HG03354 (cell line): ENCODE results near the gene SASH1.
A peak's percentile ranks its signal among the peaks of the same experiment; 100 is the strongest.

Source experiments
- ATAC-seq: cut with Tn5 transposase; IDR thresholded peaks from one replicate; pipeline ENCODE4 v1.9.1; 2021; ENCODE audit warnings: mild to moderate bottlenecking; ENCODE audit not compliant: unreplicated experiment, poor library complexity, severe bottlenecking

Gene SASH1

DNA sequence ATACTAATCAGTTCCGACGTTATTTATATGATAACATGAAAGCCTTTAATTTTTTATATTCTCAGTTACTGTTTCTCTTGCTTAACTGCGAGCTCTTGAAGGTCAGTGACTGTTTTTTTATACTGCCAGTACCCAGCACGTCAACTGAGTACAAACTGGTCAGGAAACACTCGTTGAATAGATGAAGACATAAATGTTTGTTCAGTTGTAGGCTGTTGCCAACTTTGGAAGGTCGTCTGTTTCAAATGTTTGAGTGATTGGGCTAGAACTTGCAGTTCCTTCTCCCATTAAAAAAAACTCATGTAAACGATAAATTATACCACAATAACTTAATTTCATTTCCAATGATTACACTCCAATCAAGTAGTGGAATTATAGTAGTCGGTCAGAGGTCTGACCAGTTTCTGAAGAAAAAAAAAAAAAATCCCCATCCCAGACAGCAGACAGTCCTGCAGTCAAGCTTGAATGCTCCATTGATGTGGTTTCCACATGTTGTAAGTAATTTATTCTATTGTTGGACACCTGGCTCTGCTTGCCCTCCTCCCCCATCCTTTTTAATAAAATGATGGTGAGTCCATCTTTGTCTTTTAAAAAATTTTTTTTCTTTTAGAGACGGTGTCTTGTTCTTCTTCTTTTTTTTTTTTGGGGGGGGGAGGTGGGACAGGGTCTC is 81.1 kb downstream of the SASH1 start:
- ATAC-seq, result peak; percentile 54

DNA sequence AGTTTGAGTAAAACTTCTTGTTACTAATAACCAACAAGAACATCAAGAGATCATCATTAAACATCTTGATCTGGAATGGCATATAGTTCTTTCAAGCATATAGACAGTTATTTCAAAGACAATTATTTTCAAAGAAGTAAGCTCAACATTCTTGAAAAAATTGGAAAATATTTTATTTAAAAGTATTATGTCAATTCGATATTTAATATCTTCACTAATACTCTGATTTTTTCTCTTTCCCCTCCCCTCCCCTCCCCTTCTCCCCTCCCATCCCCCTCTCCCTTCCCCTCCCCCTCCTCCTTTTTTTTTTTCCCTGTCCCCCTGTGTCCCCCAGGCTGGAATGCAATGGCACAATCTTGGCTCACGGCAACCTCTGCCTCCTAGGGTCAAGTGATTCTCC is 82.8 kb downstream of the SASH1 start:
- no peak for ATAC-seq

DNA sequence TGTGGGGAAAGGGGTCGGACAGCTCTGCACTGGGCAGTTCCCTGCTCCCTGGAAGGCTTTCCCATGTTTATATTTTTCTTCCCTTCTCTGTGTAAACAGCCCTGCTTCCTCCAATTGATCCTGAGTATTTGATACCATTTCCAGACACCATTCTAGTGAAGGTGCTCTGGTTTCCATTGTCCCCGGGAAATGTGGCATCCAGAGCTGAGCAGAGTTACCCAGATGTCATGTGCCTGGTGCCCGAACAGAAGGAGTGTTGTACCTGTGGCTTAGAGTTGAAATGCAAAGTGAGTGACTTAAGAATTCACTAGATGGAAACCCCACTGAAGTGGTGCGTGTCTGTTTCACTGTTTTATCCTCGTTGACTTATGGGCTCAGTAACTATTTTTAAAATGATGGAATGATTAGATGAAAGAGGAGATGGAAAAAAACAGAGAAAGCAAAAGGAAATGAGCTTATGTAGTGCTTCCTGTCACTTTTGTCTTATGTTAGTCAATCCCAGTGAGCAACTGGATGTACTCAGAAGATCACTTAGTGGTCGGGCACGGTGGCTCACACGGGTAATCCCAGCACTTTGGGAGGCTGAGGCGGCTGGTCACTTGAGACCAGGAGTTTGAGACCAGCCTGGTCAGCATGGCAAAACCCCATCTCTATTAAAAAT is 83.8 kb downstream of the SASH1 start:
- ATAC-seq, result no peak

DNA sequence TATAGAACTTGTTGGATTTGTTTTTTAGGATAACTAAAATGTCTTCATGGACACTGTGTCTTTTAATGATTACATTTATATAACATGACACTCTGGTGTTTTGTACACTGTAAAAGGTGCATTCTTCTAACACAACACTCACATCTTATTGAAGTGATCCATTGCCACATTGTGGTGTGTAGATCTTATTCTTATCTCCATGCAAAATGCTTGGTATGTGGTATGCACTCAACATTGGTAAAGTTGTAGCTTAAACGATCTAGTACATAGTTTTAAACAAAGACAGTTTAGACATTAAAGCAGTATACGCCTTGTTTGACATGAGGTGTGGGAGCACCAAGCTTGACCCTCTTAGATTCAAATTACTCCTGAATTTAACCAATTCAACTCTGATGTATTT is 84.7 kb downstream of the SASH1 start:
- no peak for ATAC-seq

DNA sequence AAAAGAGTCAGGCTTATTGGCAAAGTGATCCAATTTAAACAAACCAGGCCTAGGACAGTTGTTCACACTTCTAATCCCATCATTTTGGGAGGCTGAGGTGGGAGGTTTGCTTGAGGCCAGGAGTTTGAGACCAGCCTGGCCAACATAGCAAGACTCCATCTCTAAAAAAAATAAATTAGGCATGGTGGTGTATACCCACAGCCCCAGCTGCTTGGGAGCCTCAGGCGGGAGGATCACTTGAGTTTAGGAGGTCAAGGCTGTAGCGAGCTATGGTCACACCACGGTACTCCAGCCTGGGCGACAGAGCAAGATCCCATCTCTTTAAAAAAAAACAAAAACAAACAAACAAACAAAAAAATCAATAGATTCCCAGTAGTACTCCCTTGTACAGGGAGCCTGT is 86.8 kb downstream of the SASH1 start:
- ATAC-seq, result no peak

DNA sequence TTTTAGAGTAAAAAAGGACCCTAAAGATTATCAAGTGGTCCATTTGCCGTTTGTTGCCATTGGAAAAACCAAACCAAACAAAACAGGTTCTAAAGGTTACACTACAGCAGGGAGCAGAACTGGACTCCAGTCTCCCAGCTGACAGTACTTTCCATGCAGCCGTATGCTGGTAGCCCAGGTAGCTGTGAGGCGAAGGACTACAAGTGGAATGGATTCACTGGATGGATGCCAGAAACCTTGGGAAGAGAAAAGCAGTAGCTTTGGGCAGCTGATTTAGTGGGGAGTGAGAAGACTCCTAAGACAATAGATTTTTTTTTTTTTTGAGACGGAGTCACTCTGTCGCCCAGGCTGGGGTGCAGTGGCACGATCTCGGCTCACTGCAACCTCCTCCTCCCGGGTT is 88.3 kb downstream of the SASH1 start:
- no peak for ATAC-seq

DNA sequence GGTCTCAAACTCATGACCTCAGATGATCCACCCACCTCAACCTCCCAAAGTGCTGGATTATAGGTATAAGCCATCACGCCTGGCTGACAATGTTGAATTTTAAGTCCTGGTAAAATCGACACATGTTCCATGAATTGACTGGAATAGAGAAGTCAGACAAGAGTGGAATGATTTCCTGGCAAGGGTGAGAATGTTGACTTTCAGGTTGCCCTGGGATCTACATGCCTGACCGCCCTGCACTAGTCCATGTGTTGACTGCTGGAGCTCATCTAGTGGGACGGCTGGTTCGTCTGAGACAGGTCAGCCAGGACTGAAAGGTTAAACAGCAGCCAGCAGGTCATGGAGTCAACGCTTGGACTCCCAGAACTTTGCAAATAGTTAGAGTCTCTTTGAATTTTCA is 88.8 kb downstream of the SASH1 start:
- no peak for ATAC-seq

DNA sequence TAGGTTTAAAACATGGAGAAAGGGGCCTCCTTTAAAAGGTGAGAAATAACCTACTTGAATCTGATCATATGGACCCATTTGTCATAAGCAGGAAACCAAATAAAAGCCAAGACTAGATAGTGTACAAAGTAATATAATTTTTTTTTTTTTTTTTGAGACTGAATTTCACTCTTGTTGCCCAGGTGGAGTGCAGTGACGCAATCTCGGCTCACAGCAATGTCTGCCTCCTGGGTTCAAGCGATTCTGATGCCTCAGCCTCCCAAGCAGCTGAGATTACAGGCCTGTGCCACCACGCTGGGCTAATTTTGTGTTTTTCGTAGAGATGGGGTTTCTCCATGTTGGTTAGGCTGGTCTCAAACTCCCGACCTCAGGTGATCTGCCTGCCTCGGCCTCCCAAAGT is 89.2 kb downstream of the SASH1 start:
- no peak for ATAC-seq

DNA sequence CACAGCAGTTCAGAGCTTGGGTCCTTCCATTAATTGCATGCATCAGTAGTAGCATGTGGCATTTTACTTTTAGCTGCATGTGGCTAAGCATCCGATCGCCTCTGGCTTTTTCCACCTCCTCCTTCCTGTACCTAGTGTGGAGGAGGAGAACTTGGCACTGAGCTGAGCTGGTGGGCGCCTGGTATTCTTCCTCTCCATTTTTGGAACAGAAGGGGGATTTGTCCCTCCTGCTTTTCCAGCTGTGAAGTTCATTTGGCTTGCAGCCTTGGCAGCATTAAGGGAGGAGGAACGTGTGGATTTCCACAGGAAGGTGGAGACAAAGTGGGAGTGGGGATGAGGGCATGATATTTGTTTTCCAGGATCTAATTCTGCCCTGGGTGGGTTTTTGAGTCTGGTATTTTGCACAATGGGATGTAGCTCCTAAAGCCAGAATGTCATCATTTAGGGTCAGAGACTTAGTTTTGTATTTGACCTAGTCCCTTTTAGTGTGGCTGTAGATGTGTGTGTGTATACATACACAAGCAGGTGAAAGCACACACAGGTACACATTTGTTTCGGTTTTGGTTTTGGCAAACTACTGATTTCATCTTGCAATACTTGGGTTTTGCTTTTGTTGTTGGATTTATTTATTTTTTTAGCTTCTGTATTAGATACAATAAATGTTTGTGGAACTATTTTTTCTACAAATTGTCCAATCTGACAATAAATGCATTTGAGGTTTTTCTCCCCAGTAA is 90.0 kb downstream of the SASH1 start:
- no peak for ATAC-seq

DNA sequence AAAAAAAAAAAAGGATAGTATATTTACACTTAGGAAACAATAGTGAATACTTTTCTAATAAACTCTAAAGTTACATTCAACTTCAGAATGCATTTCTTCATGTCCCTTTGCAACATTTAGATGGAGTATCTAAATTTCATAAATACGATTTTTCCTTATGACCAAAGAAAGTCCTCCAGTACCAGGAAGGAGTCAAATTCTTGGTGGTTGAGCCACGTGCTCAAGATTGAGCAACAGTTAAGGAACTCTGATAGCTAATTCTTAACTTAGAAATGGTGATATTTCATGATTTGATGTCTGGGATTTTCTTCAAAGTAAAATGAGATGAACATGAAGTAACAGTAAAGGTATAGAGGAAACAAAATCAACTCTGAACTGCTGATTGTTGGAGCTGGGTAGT is 92.7 kb downstream of the SASH1 start:
- no peak for ATAC-seq

DNA sequence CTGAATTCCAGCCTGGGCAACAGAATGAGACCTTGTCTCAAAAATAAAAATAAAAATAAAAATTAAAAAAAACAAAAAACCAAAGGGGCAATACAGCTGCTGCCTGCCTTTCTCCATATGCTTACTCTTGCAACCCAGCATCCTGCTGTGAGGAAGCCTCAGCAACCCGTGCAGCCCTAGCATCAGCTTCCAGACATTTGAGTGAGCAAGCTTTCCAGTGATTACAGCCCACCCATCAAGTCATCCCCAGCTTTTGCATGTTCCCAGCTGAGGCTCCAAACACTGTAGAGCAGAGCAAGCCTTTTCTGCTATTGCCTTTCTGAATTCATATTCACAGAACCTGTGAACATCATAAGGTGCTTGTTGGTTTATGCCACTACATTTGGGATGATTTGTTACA is 93.8 kb downstream of the SASH1 start:
- no peak for ATAC-seq

DNA sequence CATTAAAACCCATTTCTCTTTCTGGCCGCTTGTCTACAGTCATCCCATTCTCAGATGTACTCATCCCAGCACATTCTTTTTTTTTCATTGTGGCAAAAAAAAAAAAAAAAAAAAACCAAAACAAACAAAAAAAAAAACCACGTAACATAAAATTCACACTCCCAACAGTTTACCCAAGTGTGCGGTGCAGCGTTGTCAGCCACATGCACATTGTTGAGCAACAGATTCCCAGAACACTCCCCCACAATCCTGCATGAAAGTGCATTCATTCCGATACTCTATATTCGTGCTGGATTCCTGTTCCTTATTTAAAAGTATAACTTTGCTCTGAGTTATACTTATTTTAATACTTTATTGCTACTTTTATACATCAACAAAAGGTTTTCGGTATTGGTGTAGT is 96.0 kb downstream of the SASH1 start:
- ATAC-seq, result no peak

DNA sequence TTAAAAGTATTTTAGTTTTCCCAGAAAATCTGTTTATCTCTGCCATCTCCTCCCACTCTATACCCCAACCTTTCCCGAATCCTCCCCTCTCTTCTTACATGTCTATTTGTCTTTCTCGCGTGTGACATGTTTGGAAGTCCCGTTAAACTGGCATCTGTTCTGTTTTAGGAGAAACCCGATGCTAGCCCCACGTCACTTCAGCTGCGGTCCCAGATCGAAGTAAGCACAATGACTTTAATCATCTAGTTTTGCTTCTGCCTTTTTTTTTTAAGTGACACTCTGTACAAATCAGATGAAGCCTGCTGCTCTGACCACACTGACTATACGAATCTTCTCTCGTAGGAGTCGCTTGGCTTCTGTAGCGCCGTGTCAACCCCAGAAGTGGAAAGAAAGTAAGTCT is 97.4 kb downstream of the SASH1 start:
- ATAC-seq, result no peak

DNA sequence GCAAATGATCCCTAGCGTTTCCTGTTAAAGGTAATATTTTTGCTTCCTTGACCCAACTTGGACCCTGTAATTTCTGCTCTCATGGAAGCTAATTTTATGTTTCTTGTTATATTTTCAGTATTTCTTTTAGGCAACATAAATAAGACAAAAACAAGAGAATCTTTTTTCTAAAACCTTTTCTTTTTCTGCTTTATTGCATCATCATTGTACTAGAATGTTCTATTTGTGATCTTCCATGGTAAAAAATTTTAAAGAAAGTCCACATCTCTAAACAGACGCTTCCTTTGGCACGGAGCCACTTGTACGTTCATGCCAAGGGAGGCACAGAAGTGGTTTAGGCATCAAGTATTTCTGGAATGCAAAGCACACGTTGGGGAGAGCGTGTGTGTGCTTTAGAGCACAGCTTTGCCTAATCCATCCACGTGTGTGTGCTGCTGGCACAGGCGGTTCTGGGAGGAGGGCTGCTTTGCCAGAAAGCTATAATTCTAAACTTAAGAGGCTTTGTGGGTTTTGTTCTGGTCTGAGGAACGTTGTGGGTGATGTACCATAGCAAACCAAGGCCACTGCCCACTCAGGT is 98.3 kb downstream of the SASH1 start:
- no peak for ATAC-seq

DNA sequence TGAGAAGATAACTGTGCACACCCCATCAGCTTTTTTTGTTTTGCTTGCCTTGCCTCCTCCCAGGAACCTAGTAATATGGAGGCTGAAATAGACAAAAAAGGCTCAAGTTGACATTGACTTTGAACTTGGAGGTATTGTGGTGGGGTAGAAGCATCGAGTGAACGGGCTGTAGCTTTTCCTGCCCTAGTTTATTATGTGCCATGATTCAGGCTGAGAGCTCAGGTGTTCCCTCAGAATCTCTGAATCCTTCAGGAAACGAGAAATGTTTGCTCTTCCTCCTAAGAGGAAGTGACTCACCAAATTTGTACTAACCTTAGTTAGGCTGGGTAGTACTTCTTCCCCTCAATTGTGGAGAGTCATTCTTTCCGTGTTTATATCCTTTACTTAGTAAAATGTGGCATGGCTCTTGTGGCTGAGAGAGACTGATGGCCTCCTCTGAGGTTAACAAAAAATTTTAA is 98.8 kb downstream of the SASH1 start:
- ATAC-seq, result peak; percentile 85

DNA sequence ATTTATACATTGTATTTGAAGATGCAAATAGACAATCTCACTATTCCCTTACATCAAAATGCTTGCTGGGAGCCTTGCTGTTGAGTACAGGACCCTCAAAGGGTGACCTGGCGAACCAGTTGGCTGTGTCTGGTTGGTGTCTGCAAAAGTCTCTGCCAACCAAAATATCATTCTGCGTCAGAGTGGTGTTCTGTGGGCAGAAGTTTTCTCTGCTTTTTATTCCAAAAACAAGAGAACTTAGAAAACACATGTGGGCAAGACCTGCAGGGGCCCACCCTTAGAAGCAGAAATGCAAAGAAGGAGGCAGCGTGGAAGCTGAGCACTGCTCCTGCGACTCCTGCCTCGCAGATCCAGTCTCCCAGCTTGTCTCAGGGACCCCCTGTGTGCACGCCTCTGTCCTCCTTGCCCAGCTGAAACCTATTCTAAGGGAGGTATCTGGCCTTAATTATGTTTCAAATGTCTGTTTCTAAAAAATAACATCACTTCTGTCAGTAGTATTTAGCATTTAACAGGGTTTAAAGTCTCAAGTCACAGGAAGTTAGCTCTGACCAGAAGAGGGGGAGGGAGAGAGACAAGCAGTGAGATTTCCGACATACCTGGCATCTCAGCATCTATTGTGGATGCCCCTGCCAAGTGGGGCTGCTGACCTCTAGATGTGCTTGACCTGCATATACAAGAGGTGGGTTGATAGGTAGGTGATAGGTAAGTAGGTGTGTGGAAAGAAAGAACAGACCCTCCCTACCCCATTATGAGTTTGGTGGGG is 101.3 kb downstream of the SASH1 start:
- no peak for ATAC-seq

DNA sequence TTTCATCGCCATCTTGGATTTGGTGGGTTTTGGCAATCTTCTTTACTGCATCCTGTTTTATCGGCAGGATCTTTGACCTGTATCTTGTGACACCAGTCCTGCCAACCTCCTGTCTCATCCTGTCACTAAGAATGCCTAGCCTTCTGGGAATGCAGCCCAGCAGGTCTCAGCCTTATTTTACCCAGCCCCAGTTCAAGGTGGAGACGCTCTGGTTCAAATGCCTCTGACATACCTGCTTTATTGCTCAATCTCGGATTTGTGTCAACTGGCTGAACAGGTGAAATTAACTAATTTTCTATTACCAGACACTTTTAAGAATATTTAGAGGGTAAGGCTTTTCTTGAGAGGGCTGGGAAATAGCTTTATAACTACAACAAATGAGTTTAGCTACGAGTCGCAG is 102.5 kb downstream of the SASH1 start:
- ATAC-seq, result no peak

DNA sequence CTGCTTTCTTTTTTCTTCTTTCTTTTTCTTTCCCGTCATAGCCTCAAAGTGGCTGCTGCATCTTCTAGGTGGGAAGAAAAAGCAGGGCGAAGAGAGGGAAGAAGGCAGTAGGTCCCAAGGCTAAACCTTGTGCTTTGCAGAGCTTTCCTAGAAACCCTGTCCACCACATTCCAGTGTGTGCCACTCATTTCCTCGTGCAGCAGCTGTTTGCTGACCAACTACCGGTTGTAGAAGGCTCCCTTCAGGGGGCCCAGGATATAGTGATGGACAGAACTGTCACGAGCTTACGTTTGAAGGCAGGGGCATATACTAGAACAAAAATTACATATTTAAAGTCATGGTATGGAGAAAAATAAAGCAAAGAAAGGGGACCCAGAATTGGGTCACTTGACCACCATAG is 103.0 kb downstream of the SASH1 start:
- no peak for ATAC-seq

DNA sequence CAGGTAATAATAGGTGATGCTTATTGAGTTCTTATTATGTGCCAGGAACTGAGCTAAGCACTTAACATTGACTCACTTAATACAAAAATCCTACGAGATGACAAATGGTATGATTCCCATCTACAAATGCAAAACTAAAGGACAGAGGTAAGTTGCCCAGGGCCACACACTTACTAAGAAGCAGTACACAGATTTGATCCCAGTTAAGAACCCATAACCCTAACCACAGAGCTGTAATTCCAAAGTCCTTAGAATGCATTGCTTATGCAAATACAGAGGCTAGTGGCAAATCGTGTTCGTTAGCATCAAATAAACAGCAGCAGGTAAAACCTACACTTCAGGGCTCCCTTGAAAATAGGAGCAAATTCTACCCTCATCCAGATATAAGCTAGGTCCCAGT is 104.0 kb downstream of the SASH1 start:
- no peak for ATAC-seq
